CD4-positive, CD25-positive, alpha-beta regulatory T cell (primary cell): Measurements from ENCODE around the gene LIN7C. TPM values are rescaled to one million over a fixed set of nuclear protein-coding genes. Genes with fewer than 3 reads are reported as not detected.

Source experiments
- polyA plus RNA-seq, 4 donors: library from polyadenylated mRNA; unstranded; fragments of 300-500 nt; fragmentation: Illumina TruSeq; gene quantifications; one replicate each; pipeline ENCODE4 v1.2.3, GENCODE V29; 2021
- total RNA-seq: library from RNA; stranded (reverse); gene quantifications from one replicate; pipeline ENCODE4 v1.2.3, GENCODE V29; 2022

LIN7C gene
- total and polyA plus RNA-seq, 5 donors from 2014 or later, result 10.3 to 20.3 (median 12.1) TPM

Other genes with a start within 250 kb of the LIN7C start
- gene CCDC34, start 143.6 kb downstream of the LIN7C start, total RNA-seq, result 2.0 TPM
- 1 to 10 TPM; 1.3 to 3.1 (median 2.3) TPM for gene CCDC34, start 143.6 kb downstream of the LIN7C start, polyA plus RNA-seq
- gene LGR4, start 34.0 kb downstream of the LIN7C start, total RNA-seq, result 2.7 TPM
- under 1 TPM in 3 of 4 donors, not detected in 1; 0.27 to 0.60 (median 0.30) TPM for gene LGR4, start 34.0 kb downstream of the LIN7C start, polyA plus RNA-seq
- gene BDNF, start 193.7 kb upstream of the LIN7C start, total RNA-seq, result not detected
- not detected for gene BDNF, start 193.7 kb upstream of the LIN7C start, polyA plus RNA-seq